Sigmoid colon (tissue), 7 donors: ENCODE measurements around the gene MLN. TPM values are rescaled to one million over a fixed set of nuclear protein-coding genes. Genes with fewer than 3 reads are reported as not detected.

ENCODE experiments used
- DNase-seq: peaks from one replicate; pipeline ENCODE4 v3.0.0-alpha.2; 2019
- H3K27ac ChIP-seq, 4 donors: fragments of 200-600 bp; sonication (generic); one replicate each; pipeline ENCODE4 v1.5.1; 2016 to 2019; ENCODE audit warnings: mild to moderate bottlenecking in 1 of 4
- H3K27me3 ChIP-seq, 3 donors: fragments of 200-600 bp; sonication (generic); one replicate each; pipeline ENCODE4 v1.5.1; 2019; ENCODE audit warnings: mild to moderate bottlenecking in 1 of 3
- H3K36me3 ChIP-seq, 4 donors: fragments of 200-600 bp; sonication (generic); one replicate each; pipeline ENCODE4 v1.5.1; 2016 to 2019
- H3K4me1 ChIP-seq, 4 donors: fragments of 200-600 bp; sonication (generic); one replicate each; pipeline ENCODE4 v1.5.1; 2017 to 2019
- H3K4me3 ChIP-seq, 4 donors: fragments of 200-600 bp; sonication (generic); one replicate each; pipeline ENCODE4 v1.5.1; 2017 to 2019; ENCODE audit warnings: mild to moderate bottlenecking in 2 of 4, moderate library complexity in 1 of 4
- H3K9me3 ChIP-seq, 4 donors: fragments of 200-600 bp in 3 of 4; sonication (generic) in 3 of 4; one replicate each; pipeline versions ENCODE4 v1.5.1 to v1.6.1; 2013 to 2019
- EP300 ChIP-seq, 4 donors: sonication (generic); formaldehyde crosslinking; IDR thresholded peaks; one replicate each; pipeline ENCODE4 v1.6.1; 2017; ENCODE audit warnings: antibody characterized with exemption in 4 of 4
- POLR2A ChIP-seq, 2 donors: fragments of 450-650 bp; IDR thresholded peaks; one replicate each; pipeline ENCODE4 v1.6.1; 2016; ENCODE audit warnings: antibody characterized with exemption in 2 of 2, mild to moderate bottlenecking in 2 of 2, moderate library complexity in 2 of 2
- POLR2AphosphoS5 ChIP-seq, 4 donors: sonication (generic); formaldehyde crosslinking; IDR thresholded peaks; one replicate each; pipeline ENCODE4 v1.6.1; 2017; ENCODE audit warnings: antibody characterized with exemption in 4 of 4
- WGBS, 2 donors: extraction: QIAGEN DNeasy Blood & Tissue Kit; methylation state at CpG; one replicate each; pipeline ENCODE4 v1.1.7; 2013; 5-methylcytosine and 5-hydroxymethylcytosine counted together
- intact Hi-C: fragments of 100-400 bp; cut with DNase I; formaldehyde crosslinking; loops from one replicate; pipeline ENCODE4 v1.15.1; 2023
- polyA plus RNA-seq, 3 donors: library from polyadenylated mRNA; stranded (reverse); fragments of 200-250 nt; gene quantifications; one replicate each; pipeline ENCODE4 v1.2.3, GENCODE V29; 2013
- total RNA-seq, 4 donors: library from RNA; depleted of rRNA; stranded (reverse); fragments of >200 nt; gene quantifications; one replicate each; pipeline ENCODE4 v1.1.0, GENCODE V29; 2016
- TF ChIP-seq, protein P1 (sequence below), 4 experiments: fragments of 450-650 bp in 3 of 4; fragments of 200-600 bp in 1 of 4; IDR thresholded peaks; one replicate each; pipeline ENCODE4 v1.5.1; 2016 to 2019; ENCODE audit warnings: antibody characterized with exemption in 4 of 4, mild to moderate bottlenecking in 3 of 4, moderate library complexity in 2 of 4
- donor health status: healthy with polysubstance abuse.
- donor health status: Bipolar disorder and iron deficiency.
- donor health status: healthy.

The MLN gene
- total and polyA plus RNA-seq, 7 donors, result 0.48 TPM; not detected in 6

- Histone ChIP-seq H3K4me1 (peaks cover 0 to 13% (median 8%) of the 10 kb centered on the region in 4 donors), H3K27ac (no peak overlapping the region), H3K27me3 (no peaks in the 10 kb centered on the region), H3K4me3 (no peak overlapping the region), H3K36me3 (no peaks in the 10 kb centered on the region), H3K9me3 (no peaks in the 10 kb centered on the region)
- TF ChIP-seq EP300 (IDR thresholded peaks at IDR 0.05) (no peak), POLR2AphosphoS5 (IDR thresholded peaks at IDR 0.05) (no peak), POLR2A (IDR thresholded peaks at IDR 0.05) (no peak)
- TF ChIP-seq, protein P1, sequence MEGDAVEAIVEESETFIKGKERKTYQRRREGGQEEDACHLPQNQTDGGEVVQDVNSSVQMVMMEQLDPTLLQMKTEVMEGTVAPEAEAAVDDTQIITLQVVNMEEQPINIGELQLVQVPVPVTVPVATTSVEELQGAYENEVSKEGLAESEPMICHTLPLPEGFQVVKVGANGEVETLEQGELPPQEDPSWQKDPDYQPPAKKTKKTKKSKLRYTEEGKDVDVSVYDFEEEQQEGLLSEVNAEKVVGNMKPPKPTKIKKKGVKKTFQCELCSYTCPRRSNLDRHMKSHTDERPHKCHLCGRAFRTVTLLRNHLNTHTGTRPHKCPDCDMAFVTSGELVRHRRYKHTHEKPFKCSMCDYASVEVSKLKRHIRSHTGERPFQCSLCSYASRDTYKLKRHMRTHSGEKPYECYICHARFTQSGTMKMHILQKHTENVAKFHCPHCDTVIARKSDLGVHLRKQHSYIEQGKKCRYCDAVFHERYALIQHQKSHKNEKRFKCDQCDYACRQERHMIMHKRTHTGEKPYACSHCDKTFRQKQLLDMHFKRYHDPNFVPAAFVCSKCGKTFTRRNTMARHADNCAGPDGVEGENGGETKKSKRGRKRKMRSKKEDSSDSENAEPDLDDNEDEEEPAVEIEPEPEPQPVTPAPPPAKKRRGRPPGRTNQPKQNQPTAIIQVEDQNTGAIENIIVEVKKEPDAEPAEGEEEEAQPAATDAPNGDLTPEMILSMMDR (IDR thresholded peaks at IDR 0.05), result no peak
- no peak for DNase-seq
- WGBS, 2 donors, result 49 to 74% methylated on average over 15 of the region's 15 CpGs
- intact Hi-C loops, result no loop called here
These were observed 51.8 kb downstream of the MLN start for GRCh38 chr6:33751771-33752645.

- Histone ChIP-seq H3K27ac (no peak overlapping the region), H3K36me3 (no peaks in the 10 kb centered on the region), H3K9me3 (no peaks in the 10 kb centered on the region), H3K4me3 (no peak overlapping the region), H3K27me3 (no peaks in the 10 kb centered on the region), H3K4me1 (peaks cover 0 to 25% (median 21%) of the 10 kb centered on the region in 4 donors)
- 56 to 80% methylated on average over 11 of the region's 11 CpGs for WGBS, 2 donors
- TF ChIP-seq POLR2AphosphoS5 (IDR thresholded peaks at IDR 0.05), result no peak
- TF ChIP-seq POLR2A (IDR thresholded peaks at IDR 0.05), result no peak
- TF ChIP-seq EP300 (IDR thresholded peaks at IDR 0.05), result no peak
- TF ChIP-seq, protein P1 (IDR thresholded peaks at IDR 0.05), result no peak
- intact Hi-C loops, result no loop called here
- no peak for DNase-seq
These were observed 53.4 kb downstream of the MLN start for GRCh38 chr6:33750244-33750991.

GRCh38 chr6:33749401-33749800 is 54.4 kb downstream of the MLN start:
- no peak for TF ChIP-seq POLR2AphosphoS5 (IDR thresholded peaks at IDR 0.05)
- TF ChIP-seq, protein P1 (IDR thresholded peaks at IDR 0.05), result no peak
- no peak for TF ChIP-seq EP300 (IDR thresholded peaks at IDR 0.05)
- TF ChIP-seq POLR2A (IDR thresholded peaks at IDR 0.05), result no peak
- DNase-seq, result no peak
- intact Hi-C loops, result no loop called here
- H3K27me3 ChIP-seq, result no peaks in the 10 kb centered on the region
- H3K4me1 ChIP-seq, result peaks cover 0 to 35% (median 31%) of the 10 kb centered on the region in 4 donors
- 88% methylated on average over 7 of the region's 7 CpGs for WGBS, 2 donors
- no peaks in the 10 kb centered on the region for H3K36me3 ChIP-seq
- no peak overlapping the region for H3K27ac ChIP-seq
- no peaks in the 10 kb centered on the region for H3K9me3 ChIP-seq
- H3K4me3 ChIP-seq, result no peak overlapping the region

GRCh38 chr6:33748841-33749240 is 55.0 kb downstream of the MLN start:
- WGBS, 2 donors, result 85 to 91% methylated on average over 4 of the region's 4 CpGs
- H3K4me3 ChIP-seq, result no peak overlapping the region
- H3K9me3 ChIP-seq, result no peaks in the 10 kb centered on the region
- peaks cover 0 to 40% (median 33%) of the 10 kb centered on the region in 4 donors for H3K4me1 ChIP-seq
- intact Hi-C loops, result no loop called here
- H3K27me3 ChIP-seq, result no peaks in the 10 kb centered on the region
- TF ChIP-seq, protein P1 (IDR thresholded peaks at IDR 0.05), result no peak
- TF ChIP-seq EP300 (IDR thresholded peaks at IDR 0.05), result no peak
- TF ChIP-seq POLR2A (IDR thresholded peaks at IDR 0.05), result no peak
- TF ChIP-seq POLR2AphosphoS5 (IDR thresholded peaks at IDR 0.05), result no peak
- H3K36me3 ChIP-seq, result no peaks in the 10 kb centered on the region
- H3K27ac ChIP-seq, result no peak overlapping the region
- no peak for DNase-seq
